Activated CD8-positive, alpha-beta memory T cell treated with anti-CD3 and anti-CD28 coated beads, Interleukin-2, amount 50 U/mL, for 4 hours (primary cell): ENCODE results near the gene SLC7A8.

Experiments
- DNase-seq: peaks from one replicate; pipeline ENCODE4 v3.0.0-alpha.2; 2020

Gene SLC7A8

GRCh38 chr14:23093104-23093503 lies 90.4 kb downstream of the SLC7A8 start:
- DNase-seq, result no peak

GRCh38 chr14:23091294-23092225 lies 91.9 kb downstream of the SLC7A8 start:
- DNase-seq, result no peak

- no peak for DNase-seq
Observed at GRCh38 chr14:23090254-23090636, 93.2 kb downstream of the SLC7A8 start.

- DNase-seq, result no peak
Observed at GRCh38 chr14:23089498-23090253, 93.8 kb downstream of the SLC7A8 start.

- no peak for DNase-seq
Observed at GRCh38 chr14:23086565-23086964, 96.9 kb downstream of the SLC7A8 start.

- DNase-seq, result no peak
Observed at GRCh38 chr14:23085458-23085857, 98.0 kb downstream of the SLC7A8 start.

- DNase-seq, result no peak
Observed at GRCh38 chr14:23080474-23080873, 103.0 kb downstream of the SLC7A8 start.

- DNase-seq, result no peak
Observed at GRCh38 chr14:23079716-23080115, 103.7 kb downstream of the SLC7A8 start.

GRCh38 chr14:23078692-23079116 lies 104.8 kb downstream of the SLC7A8 start:
- DNase-seq, result no peak

GRCh38 chr14:23077962-23078361 lies 105.5 kb downstream of the SLC7A8 start:
- DNase-seq, result no peak

- no peak for DNase-seq
Observed at GRCh38 chr14:23076785-23077408, 106.6 kb downstream of the SLC7A8 start.
